B cell (primary cell): ENCODE data around the gene KEAP1. TPM values are rescaled to one million over a fixed set of nuclear protein-coding genes. Genes with fewer than 3 reads are reported as not detected.
A peak's percentile ranks its signal among the peaks of the same experiment; 100 is the strongest.
"Not testable (repeated sequence)": the region's sequence is repeated elsewhere in the genome, so short reads cannot be mapped to it uniquely, and the experiment has no call there.

Experiments
- ATAC-seq: fragments of 200-7000 bp; cut with Tn5 transposase; one replicate; pipeline ENCODE4 v1.10.0; 2021; ENCODE audit warnings: low read depth, mild to moderate bottlenecking, moderate number of reproducible peaks, moderate library complexity
- CTCF ChIA-PET: fragments of 350-600 bp; sonication (Branson Sonifier 250); formaldehyde crosslinking; loops from one replicate; lab custom pipeline; 2021; ENCODE audit warnings: antibody characterized with exemption, inconsistent platforms; lab: Charles Lee
- POLR2A ChIA-PET: fragments of 350-600 bp; sonication (Branson Sonifier 250); formaldehyde crosslinking; loops from one replicate; lab custom pipeline; 2021; ENCODE audit warnings: antibody characterized with exemption; lab: Charles Lee
- DNase-seq: peaks from one replicate; pipeline ENCODE4 v3.0.0; 2013
- H2AFZ ChIP-seq: 2 replicates; pipeline ENCODE4 v1.6.1; 2012; ENCODE audit warnings: mild to moderate bottlenecking, low read depth, low read length; ENCODE audit not compliant: insufficient read depth, poor library complexity, severe bottlenecking
- H3K27ac ChIP-seq, 2 donors: 1 replicate in 1 of 2; 2 replicates in 1 of 2; pipeline ENCODE4 v1.5.1; 2012 to 2013; ENCODE audit warnings: low read length in 2 of 2, mild to moderate bottlenecking in 2 of 2, moderate library complexity in 1 of 2
- H3K27me3 ChIP-seq, 4 experiments: fragments of 200-600 bp in 1 of 4; sonication (generic) in 1 of 4; replicated peaks in 1 of 4; 1 replicate in 2 of 4; 2 replicates in 2 of 4; pipeline versions ENCODE4 v1.6.1 to v1.7.0; 2013 to 2016; ENCODE audit warnings: low read length in 3 of 4, mild to moderate bottlenecking in 2 of 4, mixed read lengths in 1 of 4, moderate library complexity in 1 of 4; ENCODE audit not compliant: insufficient read depth in 4 of 4, control insufficient read depth in 3 of 4; ENCODE audit errors: control extremely low read depth in 1 of 4
- H3K36me3 ChIP-seq, 2 experiments: replicated peaks in 1 of 2; 1 replicate in 1 of 2; 2 replicates in 1 of 2; pipeline versions ENCODE4 v1.6.1 to v1.7.1; 2013; ENCODE audit warnings: low read length in 1 of 2; ENCODE audit not compliant: insufficient read depth in 2 of 2, control insufficient read depth in 1 of 2; ENCODE audit errors: control extremely low read depth in 1 of 2, extremely low read depth in 1 of 2
- H3K4me1 ChIP-seq, 2 donors: fragments of 200-600 bp in 1 of 2; sonication (generic) in 1 of 2; 1 replicate in 1 of 2; 2 replicates in 1 of 2; pipeline versions ENCODE4 v1.5.1 to v1.6.1; 2013 to 2017; ENCODE audit warnings: low read length in 2 of 2; ENCODE audit not compliant: control insufficient read depth in 2 of 2, insufficient read depth in 2 of 2
- H3K4me2 ChIP-seq: replicated peaks from 2 replicates; pipeline ENCODE3; 2012; ENCODE audit warnings: mild to moderate bottlenecking, low read depth, low read length; ENCODE audit not compliant: poor library complexity, severe bottlenecking
- H3K4me3 ChIP-seq, 5 experiments: fragments of 200-600 bp in 1 of 5; sonication (generic) in 1 of 5; 1 replicate in 3 of 5; 2 replicates in 2 of 5; pipeline versions ENCODE4 v1.5.1 to v1.7.0; 2011 to 2016; ENCODE audit warnings: low read length in 4 of 5, mild to moderate bottlenecking in 4 of 5, low read depth in 2 of 5, control low read depth in 1 of 5, moderate library complexity in 1 of 5; ENCODE audit not compliant: insufficient read depth in 1 of 5; ENCODE audit errors: control extremely low read depth in 1 of 5, extremely low read depth in 1 of 5
- H3K79me2 ChIP-seq: fragments of 200-600 bp; sonication (generic); one replicate; pipeline ENCODE4 v1.6.0; 2016; ENCODE audit warnings: low read length; ENCODE audit not compliant: control insufficient read depth, insufficient read depth
- H3K9ac ChIP-seq: fragments of 200-600 bp; sonication (generic); 2 replicates; pipeline ENCODE4 v1.6.1; 2017; ENCODE audit warnings: mild to moderate bottlenecking, low read length, moderate library complexity
- H3K9me3 ChIP-seq, 3 donors: one replicate each; pipeline versions ENCODE4 v1.6.1 to v1.7.1; 2013; ENCODE audit warnings: low read length in 2 of 3; ENCODE audit not compliant: control insufficient read depth in 2 of 3, insufficient read depth in 1 of 3; ENCODE audit errors: control extremely low read depth in 1 of 3
- H4K20me1 ChIP-seq: 2 replicates; pipeline ENCODE4 v1.6.0; 2012; ENCODE audit warnings: mild to moderate bottlenecking, low read length; ENCODE audit not compliant: insufficient read depth, control insufficient read depth, poor library complexity, severe bottlenecking
- H3K27ac Mint-ChIP-seq: one replicate; pipeline ENCODE4 v1.8.0; 2021; ENCODE audit warnings: mixed read lengths
- H3K27me3 Mint-ChIP-seq: one replicate; pipeline ENCODE4 v1.8.0; 2021; ENCODE audit warnings: mixed read lengths
- H3K4me1 Mint-ChIP-seq: one replicate; pipeline ENCODE4 v1.8.0; 2021; ENCODE audit warnings: mixed read lengths
- H3K4me3 Mint-ChIP-seq: one replicate; pipeline ENCODE4 v1.8.0; 2021; ENCODE audit warnings: mixed read lengths
- H3K9me3 Mint-ChIP-seq: one replicate; pipeline ENCODE4 v1.8.0; 2022; ENCODE audit warnings: mixed read lengths; ENCODE audit not compliant: insufficient read depth
- EZH2 ChIP-seq: IDR thresholded peaks from 2 replicates; pipeline ENCODE4 v1.6.1; 2012; ENCODE audit warnings: borderline replicate concordance, low read depth, mild to moderate bottlenecking, moderate library complexity, low read length; ENCODE audit not compliant: insufficient read depth, poor library complexity, severe bottlenecking
- WGBS: methylation state at CpG from one replicate; pipeline ENCODE4 v1.1.5; 2013; ENCODE audit warnings: missing lambda C conversion rate; ENCODE audit not compliant: insufficient coverage; 5-methylcytosine and 5-hydroxymethylcytosine counted together
- intact Hi-C: fragments of 100-400 bp; cut with micrococcal nuclease; formaldehyde crosslinking; loops from one replicate; pipeline ENCODE4 v1.10.0; 2022
- polyA plus RNA-seq: library from polyadenylated mRNA; depleted of rRNA; stranded (reverse); fragments of >200 nt; gene quantifications from 2 replicates; pipeline ENCODE4 v1.2.3, GENCODE V29; 2012
- total RNA-seq, 2 donors: library from RNA; stranded (reverse); fragments of 120-200 nt in 1 of 2; gene quantifications; 1 replicate in 1 of 2; 2 replicates in 1 of 2; pipeline versions ENCODE4 v1.2.3 to v1.2.4, GENCODE V29; 2013 to 2022
- TF ChIP-seq, protein P1 (sequence below): fragments of 200-600 bp; IDR thresholded peaks from one replicate; pipeline ENCODE4 v1.8.0; 2022; ENCODE audit warnings: antibody characterized with exemption, mild to moderate bottlenecking

The KEAP1 gene
- total and polyA plus RNA-seq, 2 donors (not counting 1 experiment from before 2014, with no cell fraction given), result 17.7 to 27.0 TPM

DNA sequence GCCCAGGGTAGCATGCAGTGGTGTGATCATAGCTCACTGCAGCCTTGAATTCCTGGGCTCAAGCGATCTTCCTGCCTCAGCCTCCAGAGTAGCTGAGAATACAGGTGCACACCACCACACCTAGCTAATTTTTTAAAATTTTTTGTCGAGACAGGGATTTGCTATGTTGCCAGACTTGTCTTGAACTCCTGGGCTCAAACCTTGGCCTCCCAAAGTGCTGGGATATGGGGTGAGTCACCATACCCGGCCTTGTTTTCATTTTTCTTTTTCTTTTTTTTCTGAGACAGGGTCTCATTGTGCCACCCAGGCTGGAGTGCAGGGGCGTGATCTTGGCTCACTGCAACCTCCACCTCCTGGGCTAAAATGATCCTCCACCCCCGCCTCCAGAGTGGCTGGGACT, 38.7 kb downstream of the KEAP1 start:
- no peaks in the 10 kb centered on the region for H4K20me1 ChIP-seq
- no peaks in the 10 kb centered on the region for H3K27me3 ChIP-seq
- WGBS, result 93% methylated on average over 2 of the region's 5 CpGs
- peaks cover 7 to 8% of the 10 kb centered on the region in 2 donors for H3K4me1 ChIP-seq
- TF ChIP-seq EZH2, result no peak
- TF ChIP-seq, protein P1, sequence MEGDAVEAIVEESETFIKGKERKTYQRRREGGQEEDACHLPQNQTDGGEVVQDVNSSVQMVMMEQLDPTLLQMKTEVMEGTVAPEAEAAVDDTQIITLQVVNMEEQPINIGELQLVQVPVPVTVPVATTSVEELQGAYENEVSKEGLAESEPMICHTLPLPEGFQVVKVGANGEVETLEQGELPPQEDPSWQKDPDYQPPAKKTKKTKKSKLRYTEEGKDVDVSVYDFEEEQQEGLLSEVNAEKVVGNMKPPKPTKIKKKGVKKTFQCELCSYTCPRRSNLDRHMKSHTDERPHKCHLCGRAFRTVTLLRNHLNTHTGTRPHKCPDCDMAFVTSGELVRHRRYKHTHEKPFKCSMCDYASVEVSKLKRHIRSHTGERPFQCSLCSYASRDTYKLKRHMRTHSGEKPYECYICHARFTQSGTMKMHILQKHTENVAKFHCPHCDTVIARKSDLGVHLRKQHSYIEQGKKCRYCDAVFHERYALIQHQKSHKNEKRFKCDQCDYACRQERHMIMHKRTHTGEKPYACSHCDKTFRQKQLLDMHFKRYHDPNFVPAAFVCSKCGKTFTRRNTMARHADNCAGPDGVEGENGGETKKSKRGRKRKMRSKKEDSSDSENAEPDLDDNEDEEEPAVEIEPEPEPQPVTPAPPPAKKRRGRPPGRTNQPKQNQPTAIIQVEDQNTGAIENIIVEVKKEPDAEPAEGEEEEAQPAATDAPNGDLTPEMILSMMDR, result no peak
- Mint-ChIP-seq H3K9me3 (no peaks in the 10 kb centered on the region), H3K27me3 (peaks cover 6% of the 10 kb centered on the region), H3K4me3 (no peak overlapping the region), H3K27ac (no peak overlapping the region), H3K4me1 (peaks cover 11% of the 10 kb centered on the region)
- H3K27ac ChIP-seq, result no peak overlapping the region
- ChIA-PET CTCF (interaction anchor here (0.6 to 0.9 kb wide), 2 partner anchors 21 to 373 kb away, joined by 3 to 5 read pairs; no protein-coding TSS in a partner anchor), POLR2A (no interaction called here)
- no peak for ATAC-seq
- no peak for DNase-seq
- no peak overlapping the region for H3K9ac ChIP-seq
- no peak overlapping the region for H2AFZ ChIP-seq
- peaks cover 0 to 3% (median 0%) of the 10 kb centered on the region in 3 donors for H3K9me3 ChIP-seq
- H3K79me2 ChIP-seq, result no peaks in the 10 kb centered on the region
- no peak overlapping the region for H3K4me2 ChIP-seq
- no peak overlapping the region for H3K4me3 ChIP-seq
- intact Hi-C loops, result no loop called here
- H3K36me3 ChIP-seq, result no peaks in the 10 kb centered on the region

DNA sequence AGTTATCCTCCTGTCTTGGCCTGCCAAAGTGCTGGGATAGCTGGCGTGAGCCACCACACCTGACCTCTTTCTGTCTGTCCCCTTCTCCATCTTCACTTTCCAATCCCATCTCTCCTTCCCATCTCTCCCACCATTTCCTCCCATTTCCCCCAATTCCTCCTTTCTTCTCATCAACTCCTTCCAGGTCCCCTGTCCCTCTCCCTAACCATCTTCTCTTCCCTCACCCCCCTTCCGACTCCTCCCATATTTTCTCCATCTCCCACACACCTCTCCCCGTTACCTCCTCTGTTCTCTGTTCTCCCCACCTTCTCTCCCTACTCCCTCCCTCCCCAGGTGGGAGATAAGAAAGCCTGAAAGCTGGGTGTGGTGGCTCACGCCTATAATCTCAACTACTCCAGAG, 40.6 kb downstream of the KEAP1 start:
- Histone ChIP-seq H3K36me3 (no peaks in the 10 kb centered on the region), H4K20me1 (no peaks in the 10 kb centered on the region), H3K9me3 (peaks cover 0 to 3% (median 0%) of the 10 kb centered on the region in 3 donors), H2AFZ (no peak overlapping the region), H3K27ac (no peak overlapping the region), H3K9ac (no peak overlapping the region), H3K27me3 (no peaks in the 10 kb centered on the region), H3K79me2 (no peaks in the 10 kb centered on the region), H3K4me1 (peaks cover 7 to 8% of the 10 kb centered on the region in 2 donors), H3K4me2 (no peak overlapping the region), H3K4me3 (no peak overlapping the region)
- ChIA-PET CTCF (interaction anchor here (0.7 to 1.7 kb wide), 2 partner anchors 26 to 1572 kb away, joined by 3 to 8 read pairs; no protein-coding TSS in a partner anchor), POLR2A (interaction anchor here (0.7 kb wide), 1 partner anchor 91 kb away, joined by 4 read pairs; no protein-coding TSS in a partner anchor)
- ATAC-seq (no peak), DNase-seq (no peak)
- intact Hi-C loops, result no loop called here
- Mint-ChIP-seq H3K4me3 (no peak overlapping the region), H3K9me3 (no peaks in the 10 kb centered on the region), H3K27ac (no peak overlapping the region), H3K4me1 (peaks cover 11% of the 10 kb centered on the region), H3K27me3 (no peaks in the 10 kb centered on the region)
- no peak for TF ChIP-seq EZH2
- TF ChIP-seq, protein P1, result no peak
- 85% methylated on average over 2 of the region's 4 CpGs for whole genome bisulfite sequencing

DNA sequence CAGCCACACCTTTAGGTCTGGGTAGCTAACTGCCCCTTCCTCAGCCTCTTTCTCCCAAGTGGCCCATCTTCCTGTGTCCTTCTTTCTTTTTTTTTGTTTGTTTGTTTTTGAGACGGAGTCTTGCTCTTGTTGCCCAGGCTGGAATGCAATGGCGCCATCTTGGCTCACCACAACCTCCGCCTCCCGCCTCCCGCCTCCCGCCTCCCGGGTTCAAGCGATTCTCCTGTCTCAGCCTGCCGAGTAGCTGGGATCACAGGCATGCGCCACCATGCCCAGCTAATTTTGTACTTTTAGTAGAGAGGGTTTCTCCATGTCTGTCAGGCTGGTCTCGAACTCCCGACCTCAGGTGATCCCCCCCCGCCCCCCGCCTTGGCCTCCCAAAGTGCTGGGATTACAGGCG, 41.1 kb downstream of the KEAP1 start:
- H3K27me3 ChIP-seq, intact Hi-C loops, ATAC-seq, H3K27me3 Mint-ChIP-seq, H3K9me3 Mint-ChIP-seq, H3K4me3 ChIP-seq, H3K36me3 ChIP-seq, H3K4me1 ChIP-seq, DNase-seq, H4K20me1 ChIP-seq, H3K9me3 ChIP-seq, H3K27ac ChIP-seq, H3K79me2 ChIP-seq, H3K27ac Mint-ChIP-seq: not testable (repeated sequence)
- 92% methylated on average over 11 of the region's 15 CpGs for WGBS
- Histone ChIP-seq H2AFZ (peak overlapping the region; percentile 81), H3K9ac (peak overlapping the region; percentile 68), H3K4me2 (peak overlapping the region; percentile 96)
- ChIA-PET CTCF (interaction anchor here (0.6 to 1.7 kb wide), 5 partner anchors 9 to 1572 kb away, joined by 3 to 8 read pairs (median 3); no protein-coding TSS in a partner anchor), POLR2A (interaction anchor here (0.7 kb wide), 1 partner anchor 92 kb away, joined by 4 read pairs; no protein-coding TSS in a partner anchor)
- Mint-ChIP-seq H3K4me1 (peaks cover 11% of the 10 kb centered on the region), H3K4me3 (peak overlapping the region; percentile 69)
